ENCODE measurements around the gene ELOVL2.

Gene ELOVL2

DNA sequence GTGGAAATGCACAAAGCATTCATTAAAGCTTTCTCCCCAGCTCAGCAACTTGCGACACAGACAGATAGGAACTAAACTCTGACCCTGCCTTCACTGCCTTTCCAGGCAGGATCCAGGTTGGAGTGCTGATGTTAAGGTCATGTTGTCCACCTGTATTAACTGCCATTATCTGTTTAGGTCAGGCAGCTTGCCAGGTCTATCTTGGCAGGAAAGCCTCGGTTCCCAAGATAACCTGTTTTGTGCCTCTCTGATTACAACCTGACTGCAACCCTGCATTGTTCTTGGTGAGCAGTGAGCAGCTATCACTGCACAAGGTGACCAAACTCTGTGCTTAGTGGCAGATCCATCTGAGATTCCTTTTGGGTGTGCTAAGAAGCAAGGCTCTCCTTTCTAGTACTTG is 23.2 kb upstream of the ELOVL2 start:
- H3K9ac ChIP-seq, result no peak overlapping the region
- H4K20me1 ChIP-seq (ENCODE audit: insufficient read depth), result no peaks in the 10 kb centered on the region
- H3K4me3 ChIP-seq (IDR thresholded peaks at IDR 0.05; ENCODE audit: insufficient read depth, low read depth, low read length), result no peak overlapping the region
- no peaks in the 10 kb centered on the region for H3K4me1 ChIP-seq (ENCODE audit: low read depth, poor library complexity, severe bottlenecking)
- H3K4me2 ChIP-seq, result no peak overlapping the region
- no peak overlapping the region for H3K27ac ChIP-seq
- no peak overlapping the region for H2AFZ ChIP-seq (ENCODE audit: low read depth)
- no peaks in the 10 kb centered on the region for H3K79me2 ChIP-seq (ENCODE audit: insufficient read depth, low read depth)
- TF ChIP-seq, protein P1, sequence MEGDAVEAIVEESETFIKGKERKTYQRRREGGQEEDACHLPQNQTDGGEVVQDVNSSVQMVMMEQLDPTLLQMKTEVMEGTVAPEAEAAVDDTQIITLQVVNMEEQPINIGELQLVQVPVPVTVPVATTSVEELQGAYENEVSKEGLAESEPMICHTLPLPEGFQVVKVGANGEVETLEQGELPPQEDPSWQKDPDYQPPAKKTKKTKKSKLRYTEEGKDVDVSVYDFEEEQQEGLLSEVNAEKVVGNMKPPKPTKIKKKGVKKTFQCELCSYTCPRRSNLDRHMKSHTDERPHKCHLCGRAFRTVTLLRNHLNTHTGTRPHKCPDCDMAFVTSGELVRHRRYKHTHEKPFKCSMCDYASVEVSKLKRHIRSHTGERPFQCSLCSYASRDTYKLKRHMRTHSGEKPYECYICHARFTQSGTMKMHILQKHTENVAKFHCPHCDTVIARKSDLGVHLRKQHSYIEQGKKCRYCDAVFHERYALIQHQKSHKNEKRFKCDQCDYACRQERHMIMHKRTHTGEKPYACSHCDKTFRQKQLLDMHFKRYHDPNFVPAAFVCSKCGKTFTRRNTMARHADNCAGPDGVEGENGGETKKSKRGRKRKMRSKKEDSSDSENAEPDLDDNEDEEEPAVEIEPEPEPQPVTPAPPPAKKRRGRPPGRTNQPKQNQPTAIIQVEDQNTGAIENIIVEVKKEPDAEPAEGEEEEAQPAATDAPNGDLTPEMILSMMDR (conservative IDR thresholded peaks at IDR 0.05; ENCODE audit: low read depth, low read length), result no peak
- H3K36me3 ChIP-seq (ENCODE audit: insufficient read depth), result no peaks in the 10 kb centered on the region
- no peaks in the 10 kb centered on the region for H3K27me3 ChIP-seq (ENCODE audit: insufficient read depth, low read depth)

DNA sequence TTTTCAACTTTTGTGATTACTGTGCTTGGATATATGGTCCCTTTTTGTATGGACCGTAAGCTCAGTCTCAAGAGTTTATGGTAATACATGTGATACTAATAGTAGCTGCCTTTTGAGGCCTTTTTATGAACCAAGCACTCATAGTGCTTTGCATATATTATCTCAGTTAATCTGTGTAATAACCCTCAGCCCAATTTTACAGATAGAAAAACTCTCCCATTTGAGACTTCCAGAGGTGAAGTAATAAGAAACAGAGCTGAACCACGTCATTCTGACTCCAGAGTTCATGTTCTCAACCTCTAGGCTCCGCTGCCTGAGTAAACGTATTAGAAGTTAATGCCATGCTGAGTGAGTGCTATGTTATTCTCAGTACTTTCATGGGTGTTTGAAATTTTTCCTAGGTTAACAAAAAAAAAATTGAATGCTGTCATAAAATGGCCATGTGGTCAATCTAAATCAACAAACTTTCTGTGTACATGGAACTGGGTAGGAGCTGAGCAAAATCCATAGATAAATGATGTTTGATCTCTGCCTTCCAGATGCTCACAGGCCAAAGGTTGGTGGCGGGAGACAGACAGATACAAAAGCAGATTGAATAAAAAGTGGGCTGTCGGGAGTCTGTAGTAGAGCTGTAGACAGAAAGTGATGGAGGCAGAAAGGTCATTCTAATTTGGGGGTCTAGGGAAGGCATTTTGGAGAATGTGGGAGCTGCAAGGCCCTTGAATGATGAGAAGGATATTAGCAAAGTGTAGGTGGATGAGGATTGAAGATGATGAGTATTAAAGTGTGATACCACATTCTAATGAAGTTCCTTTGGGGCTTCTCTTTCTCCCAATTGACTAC is 22.6 kb upstream of the ELOVL2 start:
- Histone ChIP-seq H3K36me3 (ENCODE audit: insufficient read depth) (no peaks in the 10 kb centered on the region), H3K79me2 (ENCODE audit: insufficient read depth, low read depth) (no peaks in the 10 kb centered on the region), H3K27me3 (ENCODE audit: insufficient read depth, low read depth) (no peaks in the 10 kb centered on the region), H3K9ac (no peak overlapping the region), H2AFZ (ENCODE audit: low read depth) (no peak overlapping the region), H3K27ac (no peak overlapping the region), H3K4me2 (no peak overlapping the region), H4K20me1 (ENCODE audit: insufficient read depth) (no peaks in the 10 kb centered on the region), H3K4me1 (ENCODE audit: low read depth, poor library complexity, severe bottlenecking) (no peaks in the 10 kb centered on the region), H3K4me3 (IDR thresholded peaks at IDR 0.05; ENCODE audit: insufficient read depth, low read depth, low read length) (no peak overlapping the region)
- TF ChIP-seq, protein P1 (conservative IDR thresholded peaks at IDR 0.05; ENCODE audit: low read depth, low read length), result no peak

DNA sequence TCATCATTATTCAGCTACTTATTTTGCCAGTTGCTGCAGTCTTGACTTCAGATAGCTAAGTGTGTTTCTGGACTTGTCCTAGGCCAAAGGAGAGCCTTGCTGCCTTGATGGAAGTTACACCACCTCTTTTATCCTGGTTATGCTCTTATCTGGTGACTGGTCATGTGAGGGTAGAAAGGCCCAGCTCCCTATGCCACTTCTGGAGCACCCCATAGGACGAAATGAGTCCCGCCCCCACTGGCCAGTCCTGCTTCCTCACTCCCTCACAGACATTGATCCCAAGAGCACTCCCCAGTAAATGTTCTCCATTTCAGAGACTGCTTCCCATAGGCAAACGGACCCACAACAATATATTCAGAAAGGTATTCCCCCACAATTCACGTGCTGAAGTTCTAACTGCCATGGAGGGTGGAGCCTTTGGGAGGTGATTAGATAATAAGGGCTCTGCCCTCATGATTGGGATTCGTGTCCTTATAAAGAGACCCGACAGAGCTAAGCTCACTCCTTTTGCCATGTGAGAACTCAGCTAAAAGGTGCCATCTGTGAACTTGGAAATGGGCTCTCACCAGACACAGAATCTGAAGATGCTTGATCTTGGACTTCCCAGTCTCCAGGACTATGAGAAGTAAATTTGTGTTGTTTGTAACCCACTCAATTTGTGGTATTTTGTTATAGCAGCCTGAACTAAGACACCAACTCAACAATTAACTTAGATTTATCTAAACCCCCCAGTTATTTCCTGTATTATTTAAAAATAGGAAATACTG is 21.5 kb upstream of the ELOVL2 start:
- Histone ChIP-seq H3K79me2 (ENCODE audit: insufficient read depth, low read depth) (no peaks in the 10 kb centered on the region), H3K27me3 (ENCODE audit: insufficient read depth, low read depth) (no peaks in the 10 kb centered on the region), H4K20me1 (ENCODE audit: insufficient read depth) (no peaks in the 10 kb centered on the region), H3K27ac (no peak overlapping the region), H3K4me2 (no peak overlapping the region), H2AFZ (ENCODE audit: low read depth) (no peak overlapping the region), H3K9ac (no peak overlapping the region), H3K4me1 (ENCODE audit: low read depth, poor library complexity, severe bottlenecking) (no peaks in the 10 kb centered on the region), H3K4me3 (IDR thresholded peaks at IDR 0.05; ENCODE audit: insufficient read depth, low read depth, low read length) (no peak overlapping the region), H3K36me3 (ENCODE audit: insufficient read depth) (no peaks in the 10 kb centered on the region)
- TF ChIP-seq, protein P1 (conservative IDR thresholded peaks at IDR 0.05; ENCODE audit: low read depth, low read length), result no peak

DNA sequence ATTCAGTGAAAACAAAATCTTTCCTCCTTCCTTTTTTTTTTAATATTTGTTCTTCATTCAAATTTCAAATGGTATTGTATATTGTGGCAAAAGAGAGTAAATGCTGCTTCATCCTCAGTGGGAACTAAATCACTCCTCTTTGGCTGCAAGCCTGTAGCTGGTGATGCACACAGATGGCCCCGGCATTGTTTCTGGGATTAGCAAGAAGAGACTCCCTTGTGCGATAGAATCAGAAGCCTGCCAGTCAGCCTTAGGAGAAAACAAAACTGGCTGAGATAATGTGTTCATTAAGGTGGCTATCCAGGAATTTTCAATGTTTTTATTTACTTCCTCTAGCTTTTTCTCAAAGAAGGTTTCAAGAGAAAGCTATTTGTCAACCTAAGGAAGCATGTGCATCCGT is 20.7 kb upstream of the ELOVL2 start:
- H3K9ac ChIP-seq, result no peak overlapping the region
- no peak overlapping the region for H3K4me2 ChIP-seq
- no peaks in the 10 kb centered on the region for H3K4me1 ChIP-seq (ENCODE audit: low read depth, poor library complexity, severe bottlenecking)
- no peaks in the 10 kb centered on the region for H4K20me1 ChIP-seq (ENCODE audit: insufficient read depth)
- TF ChIP-seq, protein P1 (conservative IDR thresholded peaks at IDR 0.05; ENCODE audit: low read depth, low read length), result no peak
- no peak overlapping the region for H2AFZ ChIP-seq (ENCODE audit: low read depth)
- no peaks in the 10 kb centered on the region for H3K27me3 ChIP-seq (ENCODE audit: insufficient read depth, low read depth)
- no peak overlapping the region for H3K27ac ChIP-seq
- no peak overlapping the region for H3K4me3 ChIP-seq (IDR thresholded peaks at IDR 0.05; ENCODE audit: insufficient read depth, low read depth, low read length)
- H3K36me3 ChIP-seq (ENCODE audit: insufficient read depth), result no peaks in the 10 kb centered on the region
- no peaks in the 10 kb centered on the region for H3K79me2 ChIP-seq (ENCODE audit: insufficient read depth, low read depth)

Measured in KMS-11 (cell line).